ENCODE measurements around the gene KDM2A.
"Not testable (repeated sequence)": the region's sequence is repeated elsewhere in the genome, so short reads cannot be mapped to it uniquely, and the experiment has no call there.

Gene KDM2A

GRCh38 chr11:67251841-67252240 lies 132.8 kb downstream of the KDM2A start:
- WGBS, 2 experiments (ENCODE audit: insufficient coverage in 2 of 2): no CpG with 5 or more reads among the region's 1 CpG
- Histone ChIP-seq H3K36me3 (ENCODE audit: control insufficient read depth, insufficient read depth, low read length) (peaks cover 97% of the 10 kb centered on the region), H3K9me3 (ENCODE audit: control insufficient read depth, low read length) (no peaks in the 10 kb centered on the region), H3K4me3 (ENCODE audit: extremely low read depth, insufficient read depth, low read length, poor library complexity, severe bottlenecking) (no peak overlapping the region), H3K4me1 (ENCODE audit: control insufficient read depth, insufficient read depth, low read length, poor library complexity, severe bottlenecking) (peaks cover 4% of the 10 kb centered on the region), H3K27ac (ENCODE audit: low read depth, low read length, severe bottlenecking) (no peak overlapping the region)

DNA sequence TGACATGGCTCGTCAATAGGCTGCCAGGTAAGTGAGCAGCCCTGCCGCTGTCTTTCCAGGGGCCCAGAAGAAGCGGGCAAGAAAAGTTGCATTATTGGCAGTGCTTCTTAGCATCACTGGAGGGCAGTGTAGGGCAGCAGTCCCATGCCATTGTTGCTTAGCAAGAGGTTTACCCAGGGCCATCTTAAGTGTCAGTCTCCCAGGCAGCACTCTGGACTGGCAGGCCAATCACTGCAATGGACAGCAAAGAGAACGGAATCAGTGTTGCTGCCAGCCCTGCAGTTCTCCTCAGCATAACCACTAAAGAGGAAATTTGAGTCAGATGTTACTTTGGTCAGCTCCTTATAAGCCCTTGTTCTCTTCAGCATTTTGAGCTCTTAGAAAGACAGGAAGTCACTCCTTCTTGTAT lies 133.8 kb downstream of the KDM2A start:
- Histone ChIP-seq H3K36me3 (ENCODE audit: control insufficient read depth, insufficient read depth, low read length) (peaks cover 93% of the 10 kb centered on the region), H3K27ac (ENCODE audit: low read depth, low read length, severe bottlenecking) (no peak overlapping the region), H3K4me3 (ENCODE audit: extremely low read depth, insufficient read depth, low read length, poor library complexity, severe bottlenecking) (no peak overlapping the region), H3K9me3 (ENCODE audit: control insufficient read depth, low read length) (no peaks in the 10 kb centered on the region), H3K4me1 (ENCODE audit: control insufficient read depth, insufficient read depth, low read length, poor library complexity, severe bottlenecking) (peaks cover 4% of the 10 kb centered on the region)
- WGBS, 2 experiments (ENCODE audit: insufficient coverage in 2 of 2): 92 to 100% methylated on average over 4 of the region's 4 CpGs

DNA sequence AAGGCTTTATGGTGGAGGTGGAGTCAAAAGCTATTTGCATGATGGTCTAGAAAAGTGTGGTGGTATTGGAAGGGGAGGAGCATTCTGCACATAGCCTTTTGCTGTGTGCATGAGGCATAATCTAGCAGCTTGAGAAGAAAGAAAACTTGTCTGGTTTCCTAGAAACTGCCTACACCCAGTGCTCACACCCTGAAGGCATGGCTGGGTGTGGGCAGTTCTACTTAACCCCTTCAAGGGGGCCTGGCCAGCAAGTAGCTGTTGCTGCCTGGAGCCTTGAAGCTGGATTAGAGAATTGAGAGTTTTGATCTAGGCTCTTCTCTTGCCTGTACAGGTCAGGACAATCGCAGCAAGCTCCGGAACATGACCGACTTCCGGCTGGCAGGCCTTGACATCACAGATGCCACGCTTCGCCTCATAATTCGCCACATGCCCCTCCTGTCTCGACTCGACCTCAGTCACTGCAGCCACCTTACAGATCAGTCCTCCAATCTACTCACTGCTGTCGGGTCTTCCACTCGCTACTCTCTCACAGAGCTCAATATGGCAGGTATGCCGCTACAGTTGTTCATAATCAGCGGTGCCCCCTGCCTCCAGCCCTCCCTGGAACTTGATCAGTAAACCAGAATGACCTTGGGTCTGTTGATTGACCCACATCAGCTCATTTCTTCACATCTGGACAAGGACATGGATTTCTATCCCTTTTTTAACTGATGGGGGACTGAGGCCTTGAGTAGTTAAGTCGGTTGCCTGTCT lies 135.0 kb downstream of the KDM2A start:
- Histone ChIP-seq H3K9me3 (ENCODE audit: control insufficient read depth, low read length) (no peaks in the 10 kb centered on the region), H3K4me3 (ENCODE audit: extremely low read depth, insufficient read depth, low read length, poor library complexity, severe bottlenecking) (no peak overlapping the region), H3K4me1 (ENCODE audit: control insufficient read depth, insufficient read depth, low read length, poor library complexity, severe bottlenecking) (peaks cover 4% of the 10 kb centered on the region), H3K27ac (ENCODE audit: low read depth, low read length, severe bottlenecking) (no peak overlapping the region), H3K36me3 (ENCODE audit: control insufficient read depth, insufficient read depth, low read length) (peaks cover 81% of the 10 kb centered on the region)
- 94 to 95% methylated on average over 14 of the region's 14 CpGs for whole genome bisulfite sequencing, 2 experiments (ENCODE audit: insufficient coverage in 2 of 2)

- 97 to 98% methylated on average over 11 to 14 of the region's 15 CpGs for WGBS, 2 experiments (ENCODE audit: insufficient coverage in 2 of 2)
- peaks cover 73% of the 10 kb centered on the region for H3K36me3 ChIP-seq (ENCODE audit: control insufficient read depth, insufficient read depth, low read length)
These were observed 135.7 kb downstream of the KDM2A start for GRCh38 chr11:67254798-67255197.

GRCh38 chr11:67255353-67255752 lies 136.3 kb downstream of the KDM2A start:
- H3K36me3 ChIP-seq (ENCODE audit: control insufficient read depth, insufficient read depth, low read length): peaks cover 68% of the 10 kb centered on the region
- peaks cover 4% of the 10 kb centered on the region for H3K4me1 ChIP-seq (ENCODE audit: control insufficient read depth, insufficient read depth, low read length, poor library complexity, severe bottlenecking)
- WGBS, 2 experiments (ENCODE audit: insufficient coverage in 2 of 2): 90 to 95% methylated on average over 9 of the region's 10 CpGs
- H3K27ac ChIP-seq (ENCODE audit: low read depth, low read length, severe bottlenecking): no peak overlapping the region
- H3K9me3 ChIP-seq (ENCODE audit: control insufficient read depth, low read length): no peaks in the 10 kb centered on the region
- H3K4me3 ChIP-seq (ENCODE audit: extremely low read depth, insufficient read depth, low read length, poor library complexity, severe bottlenecking): no peak overlapping the region

More at GRCh38 chr11:67254798-67255197, 135.7 kb downstream of the KDM2A start:
- Histone ChIP-seq H3K4me3 (ENCODE audit: extremely low read depth, insufficient read depth, low read length, poor library complexity, severe bottlenecking) (no peak overlapping the region), H3K4me1 (ENCODE audit: control insufficient read depth, insufficient read depth, low read length, poor library complexity, severe bottlenecking) (peaks cover 4% of the 10 kb centered on the region), H3K9me3 (ENCODE audit: control insufficient read depth, low read length) (no peaks in the 10 kb centered on the region), H3K27ac (ENCODE audit: low read depth, low read length, severe bottlenecking) (no peak overlapping the region)

- Histone ChIP-seq H3K4me3 (ENCODE audit: extremely low read depth, insufficient read depth, low read length, poor library complexity, severe bottlenecking) (no peak overlapping the region), H3K4me1 (ENCODE audit: control insufficient read depth, insufficient read depth, low read length, poor library complexity, severe bottlenecking) (peaks cover 4% of the 10 kb centered on the region), H3K36me3 (ENCODE audit: control insufficient read depth, insufficient read depth, low read length) (peaks cover 63% of the 10 kb centered on the region), H3K27ac (ENCODE audit: low read depth, low read length, severe bottlenecking) (no peak overlapping the region), H3K9me3 (ENCODE audit: control insufficient read depth, low read length) (no peaks in the 10 kb centered on the region)
- WGBS, 2 experiments (ENCODE audit: insufficient coverage in 2 of 2): 93 to 99% methylated on average over 2 to 7 of the region's 8 CpGs
These were observed 136.8 kb downstream of the KDM2A start for GRCh38 chr11:67255864-67256263.

- H3K4me1 ChIP-seq (ENCODE audit: control insufficient read depth, insufficient read depth, low read length, poor library complexity, severe bottlenecking): peaks cover 4% of the 10 kb centered on the region
- WGBS, 2 experiments (ENCODE audit: insufficient coverage in 2 of 2): 73 to 100% methylated on average over 2 to 4 of the region's 5 CpGs
- peaks cover 55% of the 10 kb centered on the region for H3K36me3 ChIP-seq (ENCODE audit: control insufficient read depth, insufficient read depth, low read length)
- H3K4me3 ChIP-seq (ENCODE audit: extremely low read depth, insufficient read depth, low read length, poor library complexity, severe bottlenecking): no peak overlapping the region
- H3K27ac ChIP-seq (ENCODE audit: low read depth, low read length, severe bottlenecking): no peak overlapping the region
- no peaks in the 10 kb centered on the region for H3K9me3 ChIP-seq (ENCODE audit: control insufficient read depth, low read length)
These were observed 137.5 kb downstream of the KDM2A start for GRCh38 chr11:67256477-67257135.

GRCh38 chr11:67260406-67260805 lies 141.3 kb downstream of the KDM2A start:
- Histone ChIP-seq H3K36me3 (ENCODE audit: control insufficient read depth, insufficient read depth, low read length) (peaks cover 17% of the 10 kb centered on the region), H3K9me3 (ENCODE audit: control insufficient read depth, low read length) (no peaks in the 10 kb centered on the region), H3K4me1 (ENCODE audit: control insufficient read depth, insufficient read depth, low read length, poor library complexity, severe bottlenecking) (peaks cover 8% of the 10 kb centered on the region), H3K4me3 (ENCODE audit: extremely low read depth, insufficient read depth, low read length, poor library complexity, severe bottlenecking) (no peak overlapping the region), H3K27ac (ENCODE audit: low read depth, low read length, severe bottlenecking) (no peak overlapping the region)
- WGBS, 2 experiments (ENCODE audit: insufficient coverage in 2 of 2): 89 to 90% methylated on average over 4 to 5 of the region's 6 CpGs

GRCh38 chr11:67260885-67261639 lies 142.0 kb downstream of the KDM2A start:
- peaks cover 11% of the 10 kb centered on the region for H3K36me3 ChIP-seq (ENCODE audit: control insufficient read depth, insufficient read depth, low read length)
- H3K9me3 ChIP-seq (ENCODE audit: control insufficient read depth, low read length); H3K27ac ChIP-seq (ENCODE audit: low read depth, low read length, severe bottlenecking); H3K4me1 ChIP-seq (ENCODE audit: control insufficient read depth, insufficient read depth, low read length, poor library complexity, severe bottlenecking): not testable (repeated sequence)
- peak overlapping the region; percentile 23 for H3K4me3 ChIP-seq (ENCODE audit: extremely low read depth, insufficient read depth, low read length, poor library complexity, severe bottlenecking)
- 44 to 55% methylated on average over 31 to 42 of the region's 50 CpGs for WGBS, 2 experiments (ENCODE audit: insufficient coverage in 2 of 2)

- peaks cover 4% of the 10 kb centered on the region for H3K4me1 ChIP-seq (ENCODE audit: control insufficient read depth, insufficient read depth, low read length, poor library complexity, severe bottlenecking)
- H3K9me3 ChIP-seq (ENCODE audit: control insufficient read depth, low read length): no peaks in the 10 kb centered on the region
- peaks cover 8% of the 10 kb centered on the region for H3K36me3 ChIP-seq (ENCODE audit: control insufficient read depth, insufficient read depth, low read length)
- WGBS, 2 experiments (ENCODE audit: insufficient coverage in 2 of 2): 5 to 15% methylated on average over 13 to 17 of the region's 18 CpGs
- no peak overlapping the region for H3K27ac ChIP-seq (ENCODE audit: low read depth, low read length, severe bottlenecking)
- peak overlapping the region; percentile 23 for H3K4me3 ChIP-seq (ENCODE audit: extremely low read depth, insufficient read depth, low read length, poor library complexity, severe bottlenecking)
These were observed 142.5 kb downstream of the KDM2A start for GRCh38 chr11:67261640-67261945.

Measured in mesodermal cell (in vitro differentiated cells).